Panc1 (cell line): ENCODE data around the gene VPS33B.

ENCODE experiments used
- POLR2AphosphoS5 ChIP-seq: IDR thresholded peaks from 2 replicates; pipeline ENCODE4 v1.6.1; 2012; ENCODE audit warnings: mild to moderate bottlenecking, low read depth, low read length, moderate library complexity
- SIN3A ChIP-seq: IDR thresholded peaks from 2 replicates; pipeline ENCODE4 v1.6.1; 2012; ENCODE audit warnings: low read depth, mild to moderate bottlenecking, low read length, moderate library complexity, borderline replicate concordance; ENCODE audit not compliant: insufficient read depth
- TF ChIP-seq, protein P1 (sequence below): fragments of 450-650 bp; IDR thresholded peaks from 2 replicates; pipeline ENCODE4 v1.5.1; 2017; ENCODE audit warnings: mild to moderate bottlenecking
- TF ChIP-seq, protein P2 (sequence below), 2 experiments: IDR thresholded peaks; 2 replicates each; pipeline ENCODE4 v1.6.1; 2011 to 2012; ENCODE audit warnings: low read depth in 2 of 2, control low read depth in 1 of 2, low read length in 1 of 2, mild to moderate bottlenecking in 1 of 2, moderate library complexity in 1 of 2; ENCODE audit not compliant: insufficient read depth in 1 of 2

DNA sequence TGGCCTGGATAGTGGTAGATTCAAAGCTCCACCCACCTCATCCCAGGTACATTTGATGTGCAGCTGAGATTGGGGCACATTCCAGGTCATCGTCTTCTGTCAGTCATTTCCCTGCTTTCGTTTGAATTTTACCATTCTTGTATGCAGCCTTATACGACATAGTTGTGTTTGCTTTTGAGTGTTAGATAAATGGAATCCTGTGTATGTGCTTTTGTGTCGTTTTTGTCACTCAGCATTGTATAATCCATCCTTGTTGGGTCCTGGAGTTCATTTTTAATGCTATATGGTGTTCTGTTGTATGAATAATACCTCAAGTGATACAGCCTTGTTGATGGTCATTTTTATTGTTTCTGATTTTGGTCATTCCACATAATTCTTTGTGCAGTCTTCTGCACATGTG lies 60.4 kb downstream of the VPS33B start:
- TF ChIP-seq, protein P1, sequence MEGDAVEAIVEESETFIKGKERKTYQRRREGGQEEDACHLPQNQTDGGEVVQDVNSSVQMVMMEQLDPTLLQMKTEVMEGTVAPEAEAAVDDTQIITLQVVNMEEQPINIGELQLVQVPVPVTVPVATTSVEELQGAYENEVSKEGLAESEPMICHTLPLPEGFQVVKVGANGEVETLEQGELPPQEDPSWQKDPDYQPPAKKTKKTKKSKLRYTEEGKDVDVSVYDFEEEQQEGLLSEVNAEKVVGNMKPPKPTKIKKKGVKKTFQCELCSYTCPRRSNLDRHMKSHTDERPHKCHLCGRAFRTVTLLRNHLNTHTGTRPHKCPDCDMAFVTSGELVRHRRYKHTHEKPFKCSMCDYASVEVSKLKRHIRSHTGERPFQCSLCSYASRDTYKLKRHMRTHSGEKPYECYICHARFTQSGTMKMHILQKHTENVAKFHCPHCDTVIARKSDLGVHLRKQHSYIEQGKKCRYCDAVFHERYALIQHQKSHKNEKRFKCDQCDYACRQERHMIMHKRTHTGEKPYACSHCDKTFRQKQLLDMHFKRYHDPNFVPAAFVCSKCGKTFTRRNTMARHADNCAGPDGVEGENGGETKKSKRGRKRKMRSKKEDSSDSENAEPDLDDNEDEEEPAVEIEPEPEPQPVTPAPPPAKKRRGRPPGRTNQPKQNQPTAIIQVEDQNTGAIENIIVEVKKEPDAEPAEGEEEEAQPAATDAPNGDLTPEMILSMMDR = no peak
- no peak; the same call in 1 of the 2 replicates for TF ChIP-seq POLR2AphosphoS5
- TF ChIP-seq SIN3A = no peak
- TF ChIP-seq, protein P2, sequence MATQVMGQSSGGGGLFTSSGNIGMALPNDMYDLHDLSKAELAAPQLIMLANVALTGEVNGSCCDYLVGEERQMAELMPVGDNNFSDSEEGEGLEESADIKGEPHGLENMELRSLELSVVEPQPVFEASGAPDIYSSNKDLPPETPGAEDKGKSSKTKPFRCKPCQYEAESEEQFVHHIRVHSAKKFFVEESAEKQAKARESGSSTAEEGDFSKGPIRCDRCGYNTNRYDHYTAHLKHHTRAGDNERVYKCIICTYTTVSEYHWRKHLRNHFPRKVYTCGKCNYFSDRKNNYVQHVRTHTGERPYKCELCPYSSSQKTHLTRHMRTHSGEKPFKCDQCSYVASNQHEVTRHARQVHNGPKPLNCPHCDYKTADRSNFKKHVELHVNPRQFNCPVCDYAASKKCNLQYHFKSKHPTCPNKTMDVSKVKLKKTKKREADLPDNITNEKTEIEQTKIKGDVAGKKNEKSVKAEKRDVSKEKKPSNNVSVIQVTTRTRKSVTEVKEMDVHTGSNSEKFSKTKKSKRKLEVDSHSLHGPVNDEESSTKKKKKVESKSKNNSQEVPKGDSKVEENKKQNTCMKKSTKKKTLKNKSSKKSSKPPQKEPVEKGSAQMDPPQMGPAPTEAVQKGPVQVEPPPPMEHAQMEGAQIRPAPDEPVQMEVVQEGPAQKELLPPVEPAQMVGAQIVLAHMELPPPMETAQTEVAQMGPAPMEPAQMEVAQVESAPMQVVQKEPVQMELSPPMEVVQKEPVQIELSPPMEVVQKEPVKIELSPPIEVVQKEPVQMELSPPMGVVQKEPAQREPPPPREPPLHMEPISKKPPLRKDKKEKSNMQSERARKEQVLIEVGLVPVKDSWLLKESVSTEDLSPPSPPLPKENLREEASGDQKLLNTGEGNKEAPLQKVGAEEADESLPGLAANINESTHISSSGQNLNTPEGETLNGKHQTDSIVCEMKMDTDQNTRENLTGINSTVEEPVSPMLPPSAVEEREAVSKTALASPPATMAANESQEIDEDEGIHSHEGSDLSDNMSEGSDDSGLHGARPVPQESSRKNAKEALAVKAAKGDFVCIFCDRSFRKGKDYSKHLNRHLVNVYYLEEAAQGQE (IDR thresholded peaks at IDR 0.05; ENCODE audit: insufficient read depth in 1 of 2, low read depth in 2 of 2, low read length in 1 of 2) = no peak
